SJSA1 (cell line): ENCODE results near the gene DHX30. TPM values are rescaled to one million over a fixed set of nuclear protein-coding genes. Genes with fewer than 3 reads are reported as not detected.

Experiments used
- DNase-seq, 2 experiments: peaks; one replicate each; pipeline ENCODE4 v3.0.0-alpha.2; 2015 to 2020; ENCODE audit warnings: low spot score in 2 of 2, low read depth in 1 of 2
- H3K27ac ChIP-seq: fragments of 250-450 bp; sonication (Bioruptor Pico); 2 replicates; pipeline ENCODE4 v1.5.1; 2020; ENCODE audit warnings: mild to moderate bottlenecking, moderate library complexity
- H3K27me3 ChIP-seq: fragments of 250-450 bp; sonication (Bioruptor Pico); replicated peaks from 2 replicates; pipeline ENCODE4 v1.5.1; 2020; ENCODE audit warnings: mild to moderate bottlenecking, moderate library complexity
- H3K36me3 ChIP-seq: fragments of 250-450 bp; sonication (Bioruptor Pico); 2 replicates; pipeline ENCODE4 v1.5.1; 2020; ENCODE audit warnings: mild to moderate bottlenecking
- H3K4me1 ChIP-seq: fragments of 250-450 bp; sonication (Bioruptor Pico); replicated peaks from 2 replicates; pipeline ENCODE4 v1.6.1; 2021; ENCODE audit warnings: mild to moderate bottlenecking
- H3K4me3 ChIP-seq: fragments of 250-450 bp; sonication (Bioruptor Pico); 2 replicates; pipeline ENCODE4 v1.5.1; 2020; ENCODE audit warnings: mild to moderate bottlenecking
- H3K9me3 ChIP-seq: fragments of 250-450 bp; sonication (Bioruptor Pico); replicated peaks from 2 replicates; pipeline ENCODE4 v1.5.1; 2020; ENCODE audit warnings: mild to moderate bottlenecking
- total RNA-seq: library from RNA; depleted of rRNA; stranded (reverse); fragments of >200 nt; shearing (Covaris generic); gene quantifications from 2 replicates; pipeline ENCODE4 v1.2.3, GENCODE V29; 2014; rRNA removed

The DHX30 gene
- total RNA-seq, 1 experiment from 2014 or later, result 70.6 TPM

DNA sequence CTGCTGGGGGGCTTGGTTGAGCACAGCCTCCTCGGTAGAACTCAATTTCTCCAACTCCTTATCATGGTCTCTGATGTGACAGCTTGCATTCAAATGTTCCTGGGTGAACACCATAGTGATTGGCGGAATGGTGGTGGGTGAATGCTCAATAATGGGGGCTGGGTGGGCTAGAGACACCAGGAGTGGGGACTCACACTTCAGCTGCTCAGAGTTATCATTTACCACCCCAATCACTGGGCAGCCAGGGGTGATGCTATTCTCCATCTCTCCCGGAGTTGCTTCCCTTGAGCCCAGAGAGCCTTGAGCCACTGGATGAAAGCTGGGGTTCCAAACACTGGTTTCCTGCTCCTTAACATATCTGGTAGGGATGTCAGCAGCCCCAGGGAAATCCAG, 88.7 kb downstream of the DHX30 start:
- Histone ChIP-seq H3K9me3 (no peaks in the 10 kb centered on the region), H3K4me3 (no peak overlapping the region), H3K27ac (no peak overlapping the region), H3K27me3 (no peaks in the 10 kb centered on the region), H3K4me1 (no peaks in the 10 kb centered on the region), H3K36me3 (peaks cover 53% of the 10 kb centered on the region)
- DNase-seq, result no peak

DNA sequence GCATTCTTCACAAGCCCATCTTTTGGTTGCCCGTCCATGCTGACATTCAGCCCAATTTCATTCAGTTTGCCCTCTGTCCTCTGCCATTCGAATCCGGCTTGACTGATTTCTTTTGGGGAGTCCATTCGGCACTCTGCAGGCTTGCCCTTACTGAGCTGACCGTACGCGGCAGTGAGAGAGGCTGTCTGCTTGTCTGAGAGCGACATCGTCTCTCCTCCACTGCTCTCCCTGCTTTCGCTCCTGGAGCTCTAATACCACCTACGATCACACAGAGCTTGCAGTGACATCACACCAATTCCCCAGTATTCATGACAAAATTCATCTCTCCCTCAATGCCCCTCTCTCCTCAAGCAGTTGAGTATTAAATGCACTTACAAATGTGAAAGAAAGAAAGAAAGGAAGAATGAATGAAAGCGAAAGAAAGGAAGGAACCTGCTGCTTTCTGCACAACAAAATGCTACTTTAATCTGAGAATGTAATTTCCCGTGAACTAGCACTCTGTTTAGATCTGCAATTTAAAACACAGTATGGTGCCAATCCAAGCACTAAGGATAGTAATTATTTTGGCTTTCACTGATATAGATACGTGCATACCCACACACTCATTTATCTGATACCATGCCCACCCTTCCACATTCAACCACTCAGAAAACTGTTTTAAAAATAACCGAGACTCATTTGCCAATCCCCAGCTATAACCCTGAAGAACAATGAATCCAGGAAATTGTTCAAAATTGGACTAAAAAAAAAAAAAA, 89.5 kb downstream of the DHX30 start:
- Histone ChIP-seq H3K9me3 (no peaks in the 10 kb centered on the region), H3K4me1 (no peaks in the 10 kb centered on the region), H3K4me3 (no peak overlapping the region), H3K27ac (no peak overlapping the region), H3K27me3 (no peaks in the 10 kb centered on the region), H3K36me3 (peaks cover 55% of the 10 kb centered on the region)
- DNase-seq, result no peak

DNA sequence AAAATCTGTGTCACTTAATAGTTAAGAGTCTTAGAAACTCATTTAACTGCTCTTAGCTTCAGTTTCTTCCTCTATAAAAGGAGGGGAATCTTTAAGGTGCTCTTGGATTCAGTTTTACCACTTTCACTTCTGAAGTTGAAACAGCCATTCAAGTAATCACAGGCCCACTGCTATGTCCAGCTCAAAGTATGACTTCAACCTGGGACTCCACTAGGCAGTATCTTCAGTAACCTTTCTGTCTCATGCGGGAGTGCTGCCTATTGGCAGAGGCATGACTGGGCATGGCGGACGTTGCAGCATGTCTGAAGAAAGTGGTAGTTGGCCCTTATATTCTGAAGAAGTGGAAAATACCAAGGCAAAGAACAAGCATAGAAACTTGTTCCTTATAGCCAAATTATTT, 92.3 kb downstream of the DHX30 start:
- Histone ChIP-seq H3K4me1 (no peaks in the 10 kb centered on the region), H3K27ac (no peak overlapping the region), H3K27me3 (no peaks in the 10 kb centered on the region), H3K4me3 (no peak overlapping the region), H3K36me3 (peaks cover 54% of the 10 kb centered on the region), H3K9me3 (no peaks in the 10 kb centered on the region)
- DNase-seq, result no peak

GRCh38 chr3:47896736-47897135, 93.8 kb downstream of the DHX30 start:
- H3K27ac ChIP-seq, result no peak overlapping the region
- no peak for DNase-seq
- H3K4me1 ChIP-seq, result no peaks in the 10 kb centered on the region
- H3K36me3 ChIP-seq, result peaks cover 51% of the 10 kb centered on the region
- H3K4me3 ChIP-seq, result no peak overlapping the region
- H3K9me3 ChIP-seq, result no peaks in the 10 kb centered on the region
- H3K27me3 ChIP-seq, result no peaks in the 10 kb centered on the region

DNA sequence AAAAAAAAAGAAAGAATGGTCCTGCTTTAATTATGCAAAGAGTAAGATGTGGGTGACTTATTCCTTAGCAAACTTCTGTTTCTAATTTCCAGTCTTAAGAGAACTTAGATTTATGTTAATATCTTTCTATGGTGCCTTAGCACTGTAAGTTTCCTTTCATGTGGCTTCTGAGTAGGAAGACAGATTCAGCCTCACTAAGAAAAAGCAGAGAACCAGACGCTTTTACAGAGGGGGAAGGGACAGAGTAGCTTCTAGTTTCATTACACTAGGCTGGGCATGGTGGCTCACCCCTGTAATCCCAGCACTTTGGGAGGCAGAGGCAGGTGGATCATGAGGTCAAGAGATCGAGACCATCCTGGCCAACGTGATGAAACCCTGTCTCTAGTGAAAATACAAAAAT, 95.0 kb downstream of the DHX30 start:
- Histone ChIP-seq H3K27ac (no peak overlapping the region), H3K36me3 (peaks cover 50% of the 10 kb centered on the region), H3K27me3 (no peaks in the 10 kb centered on the region), H3K9me3 (no peaks in the 10 kb centered on the region), H3K4me3 (no peak overlapping the region), H3K4me1 (no peaks in the 10 kb centered on the region)
- no peak for DNase-seq

- Histone ChIP-seq H3K9me3 (no peaks in the 10 kb centered on the region), H3K27me3 (no peaks in the 10 kb centered on the region)
- no peak for DNase-seq
Observed at GRCh38 chr3:47899495-47900108, 96.7 kb downstream of the DHX30 start.

More at GRCh38 chr3:47899495-47900108, 96.7 kb downstream of the DHX30 start:
- Histone ChIP-seq H3K36me3 (peaks cover 46% of the 10 kb centered on the region), H3K27ac (no peak overlapping the region), H3K4me1 (no peaks in the 10 kb centered on the region), H3K4me3 (no peak overlapping the region)

Other genes with a start within 250 kb of the DHX30 start
- gene CSPG5, start 224.3 kb upstream of the DHX30 start, total RNA-seq, result 0.24 TPM in 1 of 2 replicates, not detected in the other
- 34.6 and 37.9 TPM in 2 replicates for gene SMARCC1, start 21.2 kb upstream of the DHX30 start, total RNA-seq
- 74.8 and 88.0 TPM in 2 replicates for gene MAP4, start 213.3 kb downstream of the DHX30 start, total RNA-seq